Measurements from ENCODE around the gene SPIRE1. TPM values are rescaled to one million over a fixed set of nuclear protein-coding genes. Genes with fewer than 3 reads are reported as not detected.

The SPIRE1 gene
- total and polyA plus RNA-seq, 2 of the 4 experiments (the other 2 are of a cell fraction): 11.6 to 31.4 TPM

DNA sequence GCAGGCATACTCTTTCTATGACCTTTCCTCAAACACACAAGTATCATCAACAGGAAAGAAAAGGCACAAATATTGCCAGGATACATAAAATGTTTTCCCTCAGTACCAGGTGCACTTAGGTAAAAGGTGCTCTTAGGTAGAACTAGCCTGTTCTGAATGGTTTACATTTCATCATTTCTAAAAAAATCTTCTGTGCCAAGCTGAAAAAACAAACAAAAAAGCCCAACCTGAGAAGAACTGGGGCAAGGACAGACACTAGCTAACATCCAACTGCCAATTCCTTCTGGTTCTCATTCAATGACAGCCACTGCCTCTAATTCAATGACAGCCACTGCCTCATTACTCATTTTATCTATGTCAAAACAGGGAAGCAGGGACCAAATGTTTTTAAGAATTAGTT lies 68.5 kb downstream of the SPIRE1 start:
- H3K4me2 ChIP-seq (ENCODE audit: low read depth, low read length): no peak overlapping the region
- peaks cover 3% of the 10 kb centered on the region; the same call in 1 of the 2 replicates for H4K20me1 ChIP-seq (ENCODE audit: insufficient read depth, low read length)
- no peak for TF ChIP-seq BHLHE40 (IDR thresholded peaks at IDR 0.05; ENCODE audit: low read depth, low read length)
- TF ChIP-seq NFE2L2 (IDR thresholded peaks at IDR 0.05; ENCODE audit: low read depth, low read length): no peak
- TF ChIP-seq CHD1 (IDR thresholded peaks at IDR 0.05; ENCODE audit: low read depth, low read length): no peak
- no peak for TF ChIP-seq MAZ (IDR thresholded peaks at IDR 0.05; ENCODE audit: borderline replicate concordance, low read depth, low read length)
- no peak for TF ChIP-seq RAD21 (IDR thresholded peaks at IDR 0.05; ENCODE audit: low read length)
- no peak for TF ChIP-seq POLR2A (IDR thresholded peaks at IDR 0.05; ENCODE audit: low read depth, low read length)
- no peak for TF ChIP-seq MXI1 (IDR thresholded peaks at IDR 0.05; ENCODE audit: borderline replicate concordance, low read depth, low read length)
- TF ChIP-seq FOS (IDR thresholded peaks at IDR 0.05; ENCODE audit: low read depth, low read length): no peak
- TF ChIP-seq RFX5 (IDR thresholded peaks at IDR 0.05; ENCODE audit: low read depth, low read length): no peak
- TF ChIP-seq, protein P1, sequence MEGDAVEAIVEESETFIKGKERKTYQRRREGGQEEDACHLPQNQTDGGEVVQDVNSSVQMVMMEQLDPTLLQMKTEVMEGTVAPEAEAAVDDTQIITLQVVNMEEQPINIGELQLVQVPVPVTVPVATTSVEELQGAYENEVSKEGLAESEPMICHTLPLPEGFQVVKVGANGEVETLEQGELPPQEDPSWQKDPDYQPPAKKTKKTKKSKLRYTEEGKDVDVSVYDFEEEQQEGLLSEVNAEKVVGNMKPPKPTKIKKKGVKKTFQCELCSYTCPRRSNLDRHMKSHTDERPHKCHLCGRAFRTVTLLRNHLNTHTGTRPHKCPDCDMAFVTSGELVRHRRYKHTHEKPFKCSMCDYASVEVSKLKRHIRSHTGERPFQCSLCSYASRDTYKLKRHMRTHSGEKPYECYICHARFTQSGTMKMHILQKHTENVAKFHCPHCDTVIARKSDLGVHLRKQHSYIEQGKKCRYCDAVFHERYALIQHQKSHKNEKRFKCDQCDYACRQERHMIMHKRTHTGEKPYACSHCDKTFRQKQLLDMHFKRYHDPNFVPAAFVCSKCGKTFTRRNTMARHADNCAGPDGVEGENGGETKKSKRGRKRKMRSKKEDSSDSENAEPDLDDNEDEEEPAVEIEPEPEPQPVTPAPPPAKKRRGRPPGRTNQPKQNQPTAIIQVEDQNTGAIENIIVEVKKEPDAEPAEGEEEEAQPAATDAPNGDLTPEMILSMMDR (conservative IDR thresholded peaks at IDR 0.05; ENCODE audit: low read depth, low read length): no peak
- TF ChIP-seq, protein P2, sequence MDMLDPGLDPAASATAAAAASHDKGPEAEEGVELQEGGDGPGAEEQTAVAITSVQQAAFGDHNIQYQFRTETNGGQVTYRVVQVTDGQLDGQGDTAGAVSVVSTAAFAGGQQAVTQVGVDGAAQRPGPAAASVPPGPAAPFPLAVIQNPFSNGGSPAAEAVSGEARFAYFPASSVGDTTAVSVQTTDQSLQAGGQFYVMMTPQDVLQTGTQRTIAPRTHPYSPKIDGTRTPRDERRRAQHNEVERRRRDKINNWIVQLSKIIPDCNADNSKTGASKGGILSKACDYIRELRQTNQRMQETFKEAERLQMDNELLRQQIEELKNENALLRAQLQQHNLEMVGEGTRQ (IDR thresholded peaks at IDR 0.05; ENCODE audit: low read depth, low read length): no peak
- no peak for TF ChIP-seq MAFK (IDR thresholded peaks at IDR 0.05; ENCODE audit: low read depth, low read length)
- TF ChIP-seq, protein P3, sequence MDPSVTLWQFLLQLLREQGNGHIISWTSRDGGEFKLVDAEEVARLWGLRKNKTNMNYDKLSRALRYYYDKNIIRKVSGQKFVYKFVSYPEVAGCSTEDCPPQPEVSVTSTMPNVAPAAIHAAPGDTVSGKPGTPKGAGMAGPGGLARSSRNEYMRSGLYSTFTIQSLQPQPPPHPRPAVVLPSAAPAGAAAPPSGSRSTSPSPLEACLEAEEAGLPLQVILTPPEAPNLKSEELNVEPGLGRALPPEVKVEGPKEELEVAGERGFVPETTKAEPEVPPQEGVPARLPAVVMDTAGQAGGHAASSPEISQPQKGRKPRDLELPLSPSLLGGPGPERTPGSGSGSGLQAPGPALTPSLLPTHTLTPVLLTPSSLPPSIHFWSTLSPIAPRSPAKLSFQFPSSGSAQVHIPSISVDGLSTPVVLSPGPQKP (IDR thresholded peaks at IDR 0.05; ENCODE audit: borderline replicate concordance, low read depth, low read length): no peak
- TF ChIP-seq RCOR1 (IDR thresholded peaks at IDR 0.05; ENCODE audit: insufficient replicate concordance, low read length): no peak
- no peak for TF ChIP-seq SMC3 (IDR thresholded peaks at IDR 0.05; ENCODE audit: low read depth, low read length)
- no peak for TF ChIP-seq CEBPB (IDR thresholded peaks at IDR 0.05; ENCODE audit: low read depth, low read length)
- H2BK5ac ChIP-seq (ENCODE audit: low read depth, low read length, poor library complexity, severe bottlenecking): no peak overlapping the region
- no peak overlapping the region for H3K9ac ChIP-seq (ENCODE audit: low read depth, low read length)
- H4K8ac ChIP-seq (ENCODE audit: low read depth in 2 of 2, low read length in 2 of 2): no peak overlapping the region; a peak in 1 of 4 replicates
- no peak overlapping the region for H3K4me3 ChIP-seq (ENCODE audit: insufficient read depth, low read depth, low read length)
- H3K18ac ChIP-seq (ENCODE audit: low read depth, low read length): no peak overlapping the region
- in situ Hi-C loops (cut with MboI; ENCODE audit: low sequenced_read_pairs) (no loop called here), dilution Hi-C loops (cut with HindIII; ENCODE audit: low sequenced_read_pairs, unreplicated experiment) (no loop called here), intact Hi-C loops (cut with micrococcal nuclease) (no loop called here)
- H4K5ac ChIP-seq (ENCODE audit: low read depth, low read length): no peak overlapping the region
- ATAC-seq (ENCODE audit: low read depth) (no peak), DNase-seq (no peak)
- H3K27ac ChIP-seq (ENCODE audit: insufficient read depth, low read length): no peak overlapping the region
- H3K9me3 ChIP-seq (ENCODE audit: control insufficient read depth, insufficient read depth, low read length): no peaks in the 10 kb centered on the region
- H3K36me3 ChIP-seq (ENCODE audit: control insufficient read depth, insufficient read depth, low read length): no peaks in the 10 kb centered on the region
- H2AK9ac ChIP-seq (replicated peaks; ENCODE audit: low read depth, low read length, poor library complexity): no peak overlapping the region
- H3K9me1 ChIP-seq (ENCODE audit: insufficient read depth, low read length): peaks cover 6% of the 10 kb centered on the region; the same call in 1 of the 2 replicates
- peaks cover 13 to 33% of the 10 kb centered on the region in 2 experiments for H3K79me1 ChIP-seq (ENCODE audit: low read depth in 1 of 2, low read length in 2 of 2)
- BruUV-seq (replicated peaks): no TSS peak
- H2BK120ac ChIP-seq (ENCODE audit: low read depth, low read length): no peak overlapping the region
- no peak overlapping the region for H4K91ac ChIP-seq (ENCODE audit: insufficient read depth, low read depth, low read length)
- no peaks in the 10 kb centered on the region for H3K4me1 ChIP-seq (ENCODE audit: control insufficient read depth, insufficient read depth, low read length)
- H3K23ac ChIP-seq (ENCODE audit: low read depth, low read length): no peak overlapping the region
- H3K4ac ChIP-seq (ENCODE audit: low read depth, low read length): no peak overlapping the region
- no peak overlapping the region for H3K14ac ChIP-seq (replicated peaks; ENCODE audit: low read depth, low read length)
- no peak overlapping the region for H3K56ac ChIP-seq (ENCODE audit: extremely low read depth, insufficient read depth, low read length)
- no peak overlapping the region for H2AK5ac ChIP-seq (ENCODE audit: low read depth, low read length)
- ChIA-PET POLR2A (ENCODE audit: unreplicated experiment) (no interaction called here), CTCF (interaction anchor here (1.0 kb wide), 1 partner anchor 12 kb away, joined by 5 read pairs; no protein-coding TSS in a partner anchor)
- no peak overlapping the region for H2AFZ ChIP-seq (replicated peaks; ENCODE audit: low read length, poor library complexity)
- H3K27me3 ChIP-seq (ENCODE audit: control insufficient read depth, insufficient read depth, low read length): no peaks in the 10 kb centered on the region
- no peak overlapping the region for H2BK20ac ChIP-seq (ENCODE audit: low read depth, low read length)
- H2BK15ac ChIP-seq (ENCODE audit: low read depth, low read length): no peak overlapping the region

Measured in IMR-90 (cell line).